Stimulated activated naive CD8-positive, alpha-beta T cell treated with anti-CD3 and anti-CD28 coated beads, Interleukin-15, amount 100 ng/mL, for 72 hours (primary cell): Measurements from ENCODE around the gene MT3.
"Not testable (repeated sequence)": the region's sequence is repeated elsewhere in the genome, so short reads cannot be mapped to it uniquely, and the experiment has no call there.

Experiments used
- ATAC-seq: fragments of 150-1000 bp; cut with Tn5 transposase; 2 replicates; pipeline ENCODE4 v1.10.0; 2021; ENCODE audit warnings: mild to moderate bottlenecking, moderate library complexity
- DNase-seq, 2 donors: peaks; one replicate each; pipeline ENCODE4 v3.0.0; 2021 to 2022
- H3K27ac Mint-ChIP-seq, 2 donors: one replicate each; pipeline ENCODE4 v1.8.0; 2022; ENCODE audit warnings: mild to moderate bottlenecking in 2 of 2, mixed read lengths in 2 of 2, moderate library complexity in 2 of 2
- H3K27me3 Mint-ChIP-seq: one replicate; pipeline ENCODE4 v1.8.0; 2022; ENCODE audit warnings: mixed read lengths
- H3K4me1 Mint-ChIP-seq: one replicate; pipeline ENCODE4 v1.8.0; 2022; ENCODE audit warnings: mild to moderate bottlenecking, mixed read lengths
- H3K4me3 Mint-ChIP-seq, 2 donors: one replicate each; pipeline ENCODE4 v1.8.0; 2022; ENCODE audit warnings: mild to moderate bottlenecking in 2 of 2, mixed read lengths in 2 of 2, moderate library complexity in 1 of 2
- H3K9me3 Mint-ChIP-seq, 2 donors: one replicate each; pipeline ENCODE4 v1.8.0; 2022; ENCODE audit warnings: mixed read lengths in 2 of 2

Gene MT3

GRCh38 chr16:56564793-56565477 lies 24.4 kb upstream of the MT3 start, which contains the start of gene MT4:
MT4 (plus strand) TSS chr16:56565073; CDS start chr16:56565129, 56 bp downstream.
- H3K27ac Mint-ChIP-seq = peak within 1 kb of the TSS in 1 of 2 donors; percentile 49
- no peak within 1 kb of the TSS for H3K4me3 Mint-ChIP-seq
- DNase-seq (no peak), ATAC-seq (no peak)
- no peaks in the 10 kb centered on the region for H3K9me3 Mint-ChIP-seq
- no peaks in the 10 kb centered on the region for H3K27me3 Mint-ChIP-seq
- H3K4me1 Mint-ChIP-seq = no peaks in the 10 kb centered on the region

DNA sequence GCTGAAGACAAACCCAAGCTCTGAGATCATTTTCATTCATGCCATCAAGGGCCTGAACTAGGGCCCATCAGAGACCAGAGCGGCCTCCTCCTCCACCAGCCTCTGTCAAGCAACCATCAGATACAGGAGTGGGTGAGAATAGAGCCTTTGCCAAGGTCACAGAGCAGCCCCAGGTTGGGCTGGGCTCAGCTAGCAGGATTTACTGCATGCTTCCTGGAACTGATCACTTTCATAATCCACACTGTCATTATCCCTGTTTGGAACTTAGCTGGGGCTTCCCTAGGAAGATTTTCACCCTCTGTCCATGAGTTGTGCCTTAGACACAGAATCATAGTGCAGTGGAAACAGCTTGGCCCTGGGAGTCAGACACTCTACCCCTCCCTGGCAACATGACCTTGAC lies 19.4 kb upstream of the MT3 start:
- Mint-ChIP-seq H3K27me3 (no peaks in the 10 kb centered on the region), H3K4me1 (no peaks in the 10 kb centered on the region), H3K9me3 (peaks cover 0 to 7% of the 10 kb centered on the region in 2 donors), H3K27ac (no peak overlapping the region), H3K4me3 (no peak overlapping the region)
- DNase-seq (no peak), ATAC-seq (no peak)

GRCh38 chr16:56571525-56571924 lies 17.8 kb upstream of the MT3 start:
- H3K27me3 Mint-ChIP-seq = no peaks in the 10 kb centered on the region
- DNase-seq (no peak), ATAC-seq (no peak)
- peaks cover 2% of the 10 kb centered on the region for H3K4me1 Mint-ChIP-seq
- peaks cover 0 to 12% of the 10 kb centered on the region in 2 donors for H3K9me3 Mint-ChIP-seq
- no peak overlapping the region for H3K27ac Mint-ChIP-seq
- no peak overlapping the region for H3K4me3 Mint-ChIP-seq

DNA sequence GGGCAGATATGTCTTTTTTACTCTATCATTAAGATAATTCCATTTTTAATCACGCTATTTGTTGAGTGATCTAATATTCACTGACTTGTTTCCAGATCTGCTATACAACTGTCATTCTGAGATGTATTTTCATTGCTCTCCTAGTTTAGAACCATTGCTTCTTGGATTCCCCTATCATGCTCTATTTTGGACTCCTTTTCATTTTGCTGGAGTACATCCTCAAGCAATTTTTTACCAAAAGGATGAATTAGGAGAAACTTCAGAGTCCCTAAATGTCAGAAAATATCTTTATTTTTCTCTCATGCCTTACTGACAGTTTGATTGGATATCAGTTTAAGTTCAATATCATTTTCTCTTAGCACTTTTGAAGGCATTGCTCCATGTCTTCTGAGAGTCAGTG lies 14.7 kb upstream of the MT3 start:
- ATAC-seq (no peak), DNase-seq (no peak)
- peaks cover 11% of the 10 kb centered on the region for H3K4me1 Mint-ChIP-seq
- no peak overlapping the region for H3K27ac Mint-ChIP-seq
- H3K4me3 Mint-ChIP-seq = no peak overlapping the region
- H3K27me3 Mint-ChIP-seq = no peaks in the 10 kb centered on the region
- peaks cover 0 to 12% of the 10 kb centered on the region in 2 donors for H3K9me3 Mint-ChIP-seq

GRCh38 chr16:56576585-56577299 lies 12.6 kb upstream of the MT3 start:
- ATAC-seq (peak; percentile 100), DNase-seq (peak; percentile 87 to 89)
- Mint-ChIP-seq H3K9me3 (peaks cover 0 to 12% of the 10 kb centered on the region in 2 donors), H3K27me3 (peaks cover 15% of the 10 kb centered on the region), H3K27ac (peak overlapping the region in 1 of 2 donors; percentile 82), H3K4me3 (no peak overlapping the region), H3K4me1 (peaks cover 11% of the 10 kb centered on the region)

- Mint-ChIP-seq H3K27ac (peak overlapping the region in 1 of 2 donors; percentile 82), H3K4me3 (no peak overlapping the region), H3K9me3 (peaks cover 0 to 12% of the 10 kb centered on the region in 2 donors), H3K27me3 (peaks cover 20% of the 10 kb centered on the region), H3K4me1 (peaks cover 17% of the 10 kb centered on the region)
- ATAC-seq (no peak), DNase-seq (no peak)
Measured at GRCh38 chr16:56577300-56577625, 12.1 kb upstream of the MT3 start.

DNA sequence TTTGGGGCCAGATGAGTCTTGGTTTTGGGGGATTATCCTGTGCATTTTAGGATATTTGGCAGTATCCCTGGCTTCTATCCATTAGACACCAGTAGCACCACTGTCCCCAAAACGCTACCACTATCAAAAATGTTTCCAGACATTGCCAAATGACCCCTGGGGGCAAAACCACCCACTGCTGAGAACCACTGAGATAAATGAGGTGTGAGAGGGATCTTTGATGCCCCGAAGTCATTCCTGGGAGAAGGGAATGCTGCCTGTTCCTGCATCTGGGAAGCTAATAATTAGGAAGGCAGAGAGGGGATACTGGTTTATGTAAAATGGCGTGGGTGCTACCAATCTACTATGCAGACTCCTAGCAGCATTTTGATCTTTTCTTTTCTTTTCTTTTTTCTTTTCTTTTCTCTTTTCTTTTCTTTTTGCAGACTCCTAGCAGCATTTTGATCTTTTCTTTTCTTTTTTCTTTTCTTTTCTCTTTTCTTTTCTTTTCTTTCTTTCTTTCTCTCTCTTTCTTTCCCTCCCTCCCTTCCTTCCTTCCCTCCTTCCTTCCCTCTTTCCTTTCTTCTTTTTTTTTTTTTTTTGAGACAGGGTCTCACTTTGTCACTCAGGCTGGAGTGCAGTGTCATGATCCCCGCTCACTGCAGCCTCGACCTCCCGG lies 8.8 kb upstream of the MT3 start:
- peaks cover 19% of the 10 kb centered on the region for H3K4me1 Mint-ChIP-seq
- H3K4me3 Mint-ChIP-seq = no peak overlapping the region
- DNase-seq (no peak), ATAC-seq (no peak)
- H3K9me3 Mint-ChIP-seq = no peaks in the 10 kb centered on the region
- H3K27ac Mint-ChIP-seq = no peak overlapping the region
- H3K27me3 Mint-ChIP-seq = peaks cover 23% of the 10 kb centered on the region

- not testable (repeated sequence) for DNase-seq, H3K27ac Mint-ChIP-seq, H3K4me3 Mint-ChIP-seq, H3K4me1 Mint-ChIP-seq, ATAC-seq, H3K9me3 Mint-ChIP-seq
- H3K27me3 Mint-ChIP-seq = peaks cover 25% of the 10 kb centered on the region
Measured at GRCh38 chr16:56582911-56583310, 6.4 kb upstream of the MT3 start.

DNA sequence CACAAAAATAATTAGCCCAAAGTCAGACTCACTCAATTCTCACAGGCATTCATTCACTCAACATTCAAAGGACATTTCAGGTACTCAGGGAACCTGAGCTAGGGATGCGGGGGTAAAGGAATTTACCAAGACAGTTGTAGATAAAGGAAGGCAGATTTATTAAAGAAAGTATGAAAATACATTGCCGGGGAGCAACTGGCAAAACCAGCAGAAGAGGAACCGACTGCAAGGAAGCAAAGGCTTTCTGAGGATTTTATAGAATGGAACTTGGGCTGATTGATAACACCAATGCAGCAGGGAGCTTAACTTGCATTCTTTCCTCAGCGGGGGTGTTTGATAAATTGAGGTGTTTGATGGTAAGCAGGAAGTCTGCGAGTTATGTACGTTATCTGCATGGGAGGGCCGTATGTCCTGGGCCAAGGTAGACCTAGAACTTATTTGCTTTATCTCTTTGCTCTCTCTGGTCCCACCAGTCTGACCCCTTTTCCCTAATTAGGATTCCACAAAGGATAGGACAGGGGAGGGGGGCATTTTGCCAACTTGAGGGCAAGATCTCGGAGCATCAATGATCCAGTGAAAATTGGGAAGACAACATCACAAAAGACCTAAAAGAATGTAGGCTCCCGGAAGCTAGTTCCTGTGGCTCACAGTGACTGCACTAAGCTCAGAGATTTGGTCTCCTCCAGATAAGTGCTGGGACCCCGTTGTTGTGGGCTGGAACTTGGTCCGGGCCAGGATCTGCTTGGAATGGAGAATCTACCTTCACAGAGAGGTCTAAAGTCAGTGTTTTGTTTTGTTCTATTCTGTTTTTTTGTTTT lies 5.8 kb upstream of the MT3 start:
- H3K4me1 Mint-ChIP-seq = peaks cover 9% of the 10 kb centered on the region
- no peak overlapping the region for H3K4me3 Mint-ChIP-seq
- DNase-seq (no peak), ATAC-seq (no peak)
- H3K9me3 Mint-ChIP-seq = no peaks in the 10 kb centered on the region
- no peak overlapping the region for H3K27ac Mint-ChIP-seq
- peaks cover 32% of the 10 kb centered on the region for H3K27me3 Mint-ChIP-seq

DNA sequence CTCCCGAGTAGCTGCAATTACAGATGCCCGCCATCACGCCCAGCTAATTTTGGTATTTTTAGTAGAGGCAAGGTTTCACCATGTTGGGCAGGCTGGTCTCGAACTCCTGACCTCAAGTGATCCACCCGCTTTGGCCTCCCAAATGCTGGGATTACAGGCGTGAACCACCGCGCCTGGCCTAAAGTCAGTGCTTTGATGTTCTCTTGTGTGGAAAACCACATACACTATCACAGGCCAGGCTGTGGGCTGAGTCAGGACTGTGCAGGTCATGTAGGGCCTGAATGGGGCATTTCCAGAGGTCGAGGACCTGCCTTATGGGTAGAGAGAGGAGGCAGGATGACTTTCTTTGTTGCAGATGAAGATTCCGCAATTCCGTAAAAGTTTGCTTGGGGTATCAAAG lies 5.1 kb upstream of the MT3 start:
- no peak for DNase-seq
- no peak overlapping the region for H3K27ac Mint-ChIP-seq
- peaks cover 16% of the 10 kb centered on the region for H3K4me1 Mint-ChIP-seq
- no peak overlapping the region for H3K4me3 Mint-ChIP-seq
- H3K27me3 Mint-ChIP-seq = peaks cover 39% of the 10 kb centered on the region
- no peak for ATAC-seq
- no peaks in the 10 kb centered on the region for H3K9me3 Mint-ChIP-seq

DNA sequence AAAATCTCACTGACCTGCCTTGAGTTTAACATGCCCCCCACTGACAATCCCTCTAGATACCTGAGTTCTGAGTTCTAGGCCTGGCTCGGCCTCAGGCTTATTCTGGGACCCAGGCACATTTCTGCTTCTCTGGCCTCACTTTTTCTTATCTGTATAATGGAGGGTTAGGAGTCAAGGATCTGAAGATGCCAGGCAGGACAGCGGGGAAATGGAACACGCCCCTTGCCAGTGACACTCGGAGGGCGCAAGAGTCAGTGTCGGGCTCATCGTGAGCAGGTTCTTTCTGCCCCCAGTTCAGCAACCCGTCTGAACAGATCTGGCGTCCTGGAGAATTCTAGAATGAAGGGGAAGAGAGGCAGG lies 567 bp upstream of the MT3 start:
- peaks cover 35% of the 10 kb centered on the region for H3K27me3 Mint-ChIP-seq
- no peaks in the 10 kb centered on the region for H3K9me3 Mint-ChIP-seq
- peak overlapping the region; percentile 88 to 98 for H3K4me3 Mint-ChIP-seq
- no peak for ATAC-seq
- H3K27ac Mint-ChIP-seq = peak overlapping the region in 1 of 2 donors; percentile 74
- no peak for DNase-seq
- peaks cover 35% of the 10 kb centered on the region for H3K4me1 Mint-ChIP-seq

- H3K4me3 Mint-ChIP-seq = no peak overlapping the region
- H3K27ac Mint-ChIP-seq = no peak overlapping the region
- DNase-seq (no peak), ATAC-seq (no peak)
- no peaks in the 10 kb centered on the region for H3K9me3 Mint-ChIP-seq
- H3K4me1 Mint-ChIP-seq = peaks cover 35% of the 10 kb centered on the region
- peaks cover 35% of the 10 kb centered on the region for H3K27me3 Mint-ChIP-seq
Measured at GRCh38 chr16:56591377-56592060, 2.2 kb downstream of the MT3 start.

DNA sequence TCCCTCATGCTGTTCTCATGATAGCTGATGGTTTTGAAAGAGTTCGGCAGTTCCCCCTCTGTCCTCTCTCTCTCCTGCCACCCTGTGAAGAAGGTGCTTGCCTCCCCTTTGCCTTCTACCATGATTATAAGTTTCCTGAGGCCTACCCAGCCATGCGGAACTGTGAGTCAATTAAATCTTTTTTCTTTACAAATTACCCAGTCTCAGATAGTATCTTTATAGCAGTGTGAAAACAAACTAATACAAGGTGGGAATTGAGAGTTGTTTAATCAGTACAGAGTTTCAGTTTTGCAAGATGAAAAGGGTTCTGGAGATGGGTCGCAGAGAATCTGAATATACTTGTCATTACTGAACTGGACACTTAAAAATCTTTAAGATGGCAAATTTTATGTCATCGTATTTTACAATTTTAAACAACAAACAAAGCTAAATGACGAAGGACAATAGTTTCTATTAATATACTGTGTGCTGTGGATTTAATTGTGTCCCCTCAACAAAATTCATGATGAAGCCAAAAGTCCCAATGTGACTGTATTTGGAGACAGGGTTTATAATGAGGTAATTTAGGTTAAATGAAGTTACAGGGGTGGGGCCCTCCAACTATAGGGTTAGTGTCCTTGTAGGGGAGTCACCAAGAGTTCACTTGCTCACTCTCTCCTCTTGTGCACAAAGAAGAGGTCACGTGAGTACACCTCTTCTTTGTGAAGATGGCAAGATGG lies 4.4 kb downstream of the MT3 start:
- no peak for ATAC-seq
- DNase-seq = no peak
- no peak overlapping the region for H3K4me3 Mint-ChIP-seq
- H3K9me3 Mint-ChIP-seq = no peaks in the 10 kb centered on the region
- H3K27ac Mint-ChIP-seq = no peak overlapping the region
- H3K4me1 Mint-ChIP-seq = peaks cover 40% of the 10 kb centered on the region
- peaks cover 24% of the 10 kb centered on the region for H3K27me3 Mint-ChIP-seq

- no peak overlapping the region for H3K4me3 Mint-ChIP-seq
- peaks cover 19% of the 10 kb centered on the region for H3K27me3 Mint-ChIP-seq
- no peaks in the 10 kb centered on the region for H3K9me3 Mint-ChIP-seq
- no peak overlapping the region for H3K27ac Mint-ChIP-seq
- DNase-seq = no peak
- no peak for ATAC-seq
- H3K4me1 Mint-ChIP-seq = peaks cover 35% of the 10 kb centered on the region
Measured at GRCh38 chr16:56594292-56594619, 4.9 kb downstream of the MT3 start.
